Adrenal gland (tissue), 12 donors: Measurements from ENCODE around the gene CNTN5. TPM values are rescaled to one million over a fixed set of nuclear protein-coding genes. Genes with fewer than 3 reads are reported as not detected.
"Not testable (repeated sequence)": the region's sequence is repeated elsewhere in the genome, so short reads cannot be mapped to it uniquely, and the experiment has no call there.

Experiments
- DNase-seq, 7 donors: peaks; one replicate each; pipeline ENCODE4 v3.0.0-alpha.2; 2019 to 2020
- H3K27ac ChIP-seq, 5 donors: fragments of 200-600 bp; sonication (generic) in 4 of 5; 1 replicate in 3 of 5; 2 replicates in 2 of 5; pipeline versions ENCODE4 v1.5.1 to v1.8.0; 2016 to 2020; ENCODE audit warnings: mild to moderate bottlenecking in 1 of 5
- H3K27me3 ChIP-seq: fragments of 200-600 bp; 2 replicates; pipeline ENCODE4 v1.8.0; 2021
- H3K36me3 ChIP-seq, 2 donors: fragments of 200-600 bp; replicated peaks in 1 of 2; 1 replicate in 1 of 2; 2 replicates in 1 of 2; pipeline versions ENCODE4 v1.5.1 to v1.8.0; 2018 to 2022
- H3K4me1 ChIP-seq, 2 donors: fragments of 200-600 bp; replicated peaks in 1 of 2; 1 replicate in 1 of 2; 2 replicates in 1 of 2; pipeline versions ENCODE4 v1.5.1 to v1.8.0; 2018 to 2021
- H3K4me3 ChIP-seq, 4 donors: fragments of 200-600 bp; sonication (generic) in 3 of 4; one replicate each; pipeline ENCODE4 v1.5.1; 2016 to 2018
- H3K9me3 ChIP-seq, 3 donors: fragments of 200-600 bp; sonication (generic) in 1 of 3; replicated peaks in 1 of 3; 1 replicate in 2 of 3; 2 replicates in 1 of 3; pipeline versions ENCODE4 v1.5.1 to v1.8.0; 2016 to 2021
- POLR2A ChIP-seq, 2 donors: fragments of 450-650 bp; IDR thresholded peaks; one replicate each; pipeline ENCODE4 v1.6.1; 2017; ENCODE audit warnings: antibody characterized with exemption in 2 of 2, mild to moderate bottlenecking in 2 of 2, moderate library complexity in 1 of 2
- WGBS, 4 donors: extraction: QIAGEN DNeasy Blood & Tissue Kit in 2 of 4; methylation state at CpG; one replicate each; pipeline versions ENCODE4 v1.1.5 to v1.1.7; 2013 to 2017; 5-methylcytosine and 5-hydroxymethylcytosine counted together
- intact Hi-C, 2 donors: fragments of 100-400 bp; cut with DNase I; formaldehyde crosslinking; loops; one replicate each; pipeline versions ENCODE4 v1.14.1 to v1.15.0; 2022 to 2023
- polyA plus RNA-seq, 3 donors: library from polyadenylated mRNA; stranded (reverse); fragments of 200-250 nt in 2 of 3; fragments of 350-450 nt in 1 of 3; fragmentation: Illumina TruSeq in 1 of 3; extraction: RNeasy Lipid Tissue Mini Kit (QIAGEN cat#74804) in 1 of 3; gene quantifications; one replicate each; pipeline ENCODE4 v1.2.3, GENCODE V29; 2013 to 2014
- total RNA-seq, 9 donors: library from RNA; depleted of rRNA in 4 of 9; stranded (reverse); fragments of >200 nt in 4 of 9; fragments of 120-200 nt in 1 of 9; fragmentation: NEBNext Ultra II Directional in 1 of 9; extraction: Animal tissue kit (Norgen Biotek cat#: 25700) in 1 of 9; gene quantifications; one replicate each; pipeline versions ENCODE4 v1.1.0 to v1.2.4, GENCODE V29; 2013 to 2023
- TF ChIP-seq, protein P1 (sequence below), 6 experiments: fragments of 450-650 bp in 4 of 6; fragments of 200-600 bp in 2 of 6; sonication (generic) in 1 of 6; IDR thresholded peaks; 1 replicate in 5 of 6; 2 replicates in 1 of 6; pipeline versions ENCODE4 v1.5.1 to v1.8.0; 2016 to 2021; ENCODE audit warnings: antibody characterized with exemption in 6 of 6, mild to moderate bottlenecking in 2 of 6, moderate library complexity in 1 of 6
- donor health status: healthy with polysubstance abuse.
- donor health status: Bipolar disorder and iron deficiency.
- donor health status: DM: yes; HTN: yes; CAD: no.
- donor health status: DM: no; HTN: no; CAD: no.
- donor health status: DM: no; HTN: no; CAD: no.
- donor health status: DM: yes; HTN: yes; CAD: no.

CNTN5 gene
- total and polyA plus RNA-seq, 12 donors, result 0.07 to 107 (median 0.30) TPM; not detected in 8

DNA sequence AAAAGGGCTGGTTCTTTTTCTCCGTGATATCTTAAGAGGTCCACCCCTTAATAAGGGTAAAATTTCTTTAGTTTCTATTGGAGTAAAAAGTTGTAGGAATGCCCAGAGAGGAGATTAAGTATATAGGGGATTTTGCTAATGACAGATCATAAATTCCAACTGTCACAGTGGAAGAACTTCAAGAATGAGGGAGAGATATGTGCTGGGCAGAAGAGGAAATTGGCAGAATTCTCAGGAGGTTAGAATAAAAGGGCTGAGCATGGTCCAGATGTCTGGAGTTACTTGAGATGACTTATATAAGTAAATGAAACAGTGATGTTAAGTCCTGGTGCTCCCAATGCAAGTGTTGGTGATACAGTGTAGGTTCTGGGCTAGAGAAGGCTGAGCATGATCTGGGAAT lies 1248.8 kb downstream of the CNTN5 start:
- intact Hi-C loops, result no loop called here
- 68 to 88% (median 76%) methylated on average over 1 of the region's 1 CpG for WGBS, 4 donors
- Histone ChIP-seq H3K9me3 (no peaks in the 10 kb centered on the region), H3K27me3 (no peaks in the 10 kb centered on the region), H3K36me3 (no peaks in the 10 kb centered on the region), H3K27ac (no peak overlapping the region), H3K4me3 (no peak overlapping the region), H3K4me1 (no peaks in the 10 kb centered on the region)
- DNase-seq, result no peak
- TF ChIP-seq, protein P1, sequence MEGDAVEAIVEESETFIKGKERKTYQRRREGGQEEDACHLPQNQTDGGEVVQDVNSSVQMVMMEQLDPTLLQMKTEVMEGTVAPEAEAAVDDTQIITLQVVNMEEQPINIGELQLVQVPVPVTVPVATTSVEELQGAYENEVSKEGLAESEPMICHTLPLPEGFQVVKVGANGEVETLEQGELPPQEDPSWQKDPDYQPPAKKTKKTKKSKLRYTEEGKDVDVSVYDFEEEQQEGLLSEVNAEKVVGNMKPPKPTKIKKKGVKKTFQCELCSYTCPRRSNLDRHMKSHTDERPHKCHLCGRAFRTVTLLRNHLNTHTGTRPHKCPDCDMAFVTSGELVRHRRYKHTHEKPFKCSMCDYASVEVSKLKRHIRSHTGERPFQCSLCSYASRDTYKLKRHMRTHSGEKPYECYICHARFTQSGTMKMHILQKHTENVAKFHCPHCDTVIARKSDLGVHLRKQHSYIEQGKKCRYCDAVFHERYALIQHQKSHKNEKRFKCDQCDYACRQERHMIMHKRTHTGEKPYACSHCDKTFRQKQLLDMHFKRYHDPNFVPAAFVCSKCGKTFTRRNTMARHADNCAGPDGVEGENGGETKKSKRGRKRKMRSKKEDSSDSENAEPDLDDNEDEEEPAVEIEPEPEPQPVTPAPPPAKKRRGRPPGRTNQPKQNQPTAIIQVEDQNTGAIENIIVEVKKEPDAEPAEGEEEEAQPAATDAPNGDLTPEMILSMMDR (IDR thresholded peaks at IDR 0.05), result no peak
- TF ChIP-seq POLR2A (IDR thresholded peaks at IDR 0.05), result no peak

DNA sequence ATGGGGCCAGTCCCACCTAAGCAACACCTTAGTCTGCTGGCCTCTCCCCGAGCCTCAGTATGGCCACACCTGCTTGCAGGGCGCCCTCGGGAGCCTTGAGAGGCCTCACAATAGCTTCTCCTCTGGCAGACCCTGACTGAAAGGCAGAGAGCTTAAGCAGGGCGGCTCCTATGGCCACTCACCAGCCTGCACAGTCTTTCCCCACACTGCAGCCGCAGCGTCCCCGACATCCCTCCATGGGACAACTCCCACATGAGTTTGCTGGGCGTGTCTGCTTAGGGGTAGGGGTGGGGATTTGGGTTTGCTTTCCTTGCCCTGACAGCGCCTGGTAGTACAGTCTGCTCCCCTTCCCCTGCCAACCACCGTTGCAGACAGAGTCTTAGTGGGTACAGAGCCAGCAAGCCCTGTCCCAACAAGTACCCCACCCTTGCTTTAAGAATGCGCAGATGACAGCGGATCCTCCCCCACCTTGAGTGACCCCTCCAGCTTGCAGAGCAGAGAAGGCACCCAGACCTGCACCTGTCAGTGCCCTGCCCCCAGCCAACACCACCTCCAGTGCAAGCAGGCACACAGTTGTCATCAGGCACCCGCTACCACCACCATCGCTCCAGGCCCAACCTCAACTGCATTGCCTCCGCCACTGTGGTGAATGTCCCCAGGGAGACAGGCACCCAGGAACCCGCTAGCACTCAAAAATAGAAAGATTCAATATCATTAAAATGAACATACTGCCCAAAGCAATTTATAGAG lies 1252.5 kb downstream of the CNTN5 start:
- intact Hi-C loops, result no loop called here
- DNase-seq, result no peak
- Histone ChIP-seq H3K4me3 (no peak overlapping the region), H3K9me3 (no peaks in the 10 kb centered on the region), H3K27me3 (no peaks in the 10 kb centered on the region), H3K27ac (no peak overlapping the region), H3K36me3 (no peaks in the 10 kb centered on the region), H3K4me1 (no peaks in the 10 kb centered on the region)
- TF ChIP-seq, protein P1 (IDR thresholded peaks at IDR 0.05), result no peak
- TF ChIP-seq POLR2A (IDR thresholded peaks at IDR 0.05), result no peak
- WGBS, 4 donors, result 94 to 95% (median 94%) methylated on average over 4 to 16 of the region's 16 CpGs

DNA sequence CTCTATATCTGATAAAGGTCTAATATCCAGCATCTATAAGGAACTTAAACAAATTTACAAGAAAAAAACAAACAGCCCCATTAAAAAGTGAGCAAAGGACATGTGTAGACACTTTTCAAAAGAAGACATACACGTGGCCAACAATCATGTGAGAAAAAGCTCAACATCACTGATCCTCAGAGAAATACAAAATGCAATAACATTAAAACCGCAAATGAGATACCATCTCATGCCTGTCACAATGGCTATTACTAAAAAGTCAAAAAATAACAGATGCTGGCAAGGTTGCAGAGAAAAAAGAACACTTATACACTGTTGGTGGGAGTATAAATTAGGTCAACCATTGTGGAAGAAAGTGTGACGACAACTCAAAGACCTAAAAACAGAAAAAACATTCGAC lies 1253.7 kb downstream of the CNTN5 start:
- H3K4me1 ChIP-seq, H3K9me3 ChIP-seq, H3K27me3 ChIP-seq, intact Hi-C loops, H3K27ac ChIP-seq, H3K36me3 ChIP-seq, H3K4me3 ChIP-seq, DNase-seq: not testable (repeated sequence)
- WGBS, 4 donors, result 71 to 78% (median 76%) methylated on average over 4 of the region's 4 CpGs

DNA sequence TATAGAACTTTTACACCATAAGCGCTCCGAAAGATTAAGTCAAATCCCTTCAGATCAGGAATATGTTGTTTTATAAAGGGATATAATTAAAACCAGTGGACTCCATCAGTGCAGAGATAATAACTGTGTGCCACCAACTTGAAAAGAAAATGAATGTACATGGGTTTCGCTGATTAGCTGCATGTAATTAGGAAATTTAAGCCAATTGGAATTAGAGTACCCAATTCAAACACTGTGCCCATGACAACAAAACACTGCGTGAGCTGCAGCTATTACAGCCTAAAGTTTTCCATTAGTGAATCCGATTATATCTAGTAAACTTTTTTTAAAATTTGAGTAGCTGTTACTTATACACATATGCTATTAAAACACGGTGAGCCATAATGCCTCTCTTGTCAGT lies 1274.0 kb downstream of the CNTN5 start:
- Histone ChIP-seq H3K4me1 (no peaks in the 10 kb centered on the region), H3K36me3 (no peaks in the 10 kb centered on the region), H3K27ac (no peak overlapping the region), H3K4me3 (no peak overlapping the region), H3K9me3 (no peaks in the 10 kb centered on the region), H3K27me3 (no peaks in the 10 kb centered on the region)
- DNase-seq, result no peak
- 78 to 89% (median 84%) methylated on average over 6 of the region's 6 CpGs for WGBS, 4 donors
- intact Hi-C loops, result no loop called here
- TF ChIP-seq POLR2A (IDR thresholded peaks at IDR 0.05), result no peak
- TF ChIP-seq, protein P1 (IDR thresholded peaks at IDR 0.05), result no peak
